ENCODE results near the gene FNDC3A.

Gene FNDC3A

GRCh38 chr13:48975101-48975855 lies 434 bp upstream of the FNDC3A start:
- peak; percentile 75 for DNase-seq (ENCODE audit: low read depth)
- TF ChIP-seq, protein P1, sequence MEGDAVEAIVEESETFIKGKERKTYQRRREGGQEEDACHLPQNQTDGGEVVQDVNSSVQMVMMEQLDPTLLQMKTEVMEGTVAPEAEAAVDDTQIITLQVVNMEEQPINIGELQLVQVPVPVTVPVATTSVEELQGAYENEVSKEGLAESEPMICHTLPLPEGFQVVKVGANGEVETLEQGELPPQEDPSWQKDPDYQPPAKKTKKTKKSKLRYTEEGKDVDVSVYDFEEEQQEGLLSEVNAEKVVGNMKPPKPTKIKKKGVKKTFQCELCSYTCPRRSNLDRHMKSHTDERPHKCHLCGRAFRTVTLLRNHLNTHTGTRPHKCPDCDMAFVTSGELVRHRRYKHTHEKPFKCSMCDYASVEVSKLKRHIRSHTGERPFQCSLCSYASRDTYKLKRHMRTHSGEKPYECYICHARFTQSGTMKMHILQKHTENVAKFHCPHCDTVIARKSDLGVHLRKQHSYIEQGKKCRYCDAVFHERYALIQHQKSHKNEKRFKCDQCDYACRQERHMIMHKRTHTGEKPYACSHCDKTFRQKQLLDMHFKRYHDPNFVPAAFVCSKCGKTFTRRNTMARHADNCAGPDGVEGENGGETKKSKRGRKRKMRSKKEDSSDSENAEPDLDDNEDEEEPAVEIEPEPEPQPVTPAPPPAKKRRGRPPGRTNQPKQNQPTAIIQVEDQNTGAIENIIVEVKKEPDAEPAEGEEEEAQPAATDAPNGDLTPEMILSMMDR (IDR thresholded peaks at IDR 0.05; ENCODE audit: insufficient read depth, low read depth, low read length, missing control alignments): no peak
- H3K4me3 ChIP-seq (ENCODE audit: low read depth, low read length): peak overlapping the region; percentile 97

DNA sequence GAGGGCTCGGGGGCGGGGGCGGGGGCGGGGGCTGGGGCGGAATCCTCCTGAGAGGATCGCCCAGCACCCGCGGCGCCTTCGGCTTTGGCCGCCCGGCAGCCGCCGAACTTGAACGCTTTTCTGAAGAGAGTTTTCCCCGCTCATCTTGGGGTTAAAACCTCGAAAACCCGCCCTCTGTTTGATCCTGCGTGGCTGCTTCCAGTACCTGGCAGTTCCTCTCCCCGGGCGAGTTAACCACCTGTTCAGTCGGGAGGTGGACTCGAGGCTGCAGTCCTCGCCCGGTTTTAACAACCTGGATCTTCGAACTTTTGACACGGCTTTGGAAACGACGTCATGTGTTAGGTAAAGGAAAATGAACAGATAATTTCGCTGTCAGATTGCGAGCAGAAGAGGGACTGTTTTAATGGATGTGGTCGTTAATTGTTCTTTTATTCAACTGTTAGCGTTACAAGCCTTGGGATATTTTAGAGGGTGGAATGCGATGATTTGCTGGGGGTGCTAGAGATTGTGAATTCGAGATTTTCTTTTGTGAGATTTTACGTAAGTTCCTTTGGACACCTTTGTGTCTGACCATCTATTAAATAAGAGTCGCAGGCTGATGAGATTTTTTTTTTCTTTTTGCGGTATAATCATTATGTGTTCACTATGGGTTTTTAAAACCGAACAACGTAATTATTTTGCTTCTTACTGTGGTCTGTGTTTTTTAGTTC lies 1.0 kb downstream of the FNDC3A start:
- TF ChIP-seq, protein P1 (IDR thresholded peaks at IDR 0.05; ENCODE audit: insufficient read depth, low read depth, low read length, missing control alignments): no peak
- DNase-seq (ENCODE audit: low read depth): no peak

GRCh38 chr13:48977286-48977625 lies 1.5 kb downstream of the FNDC3A start:
- TF ChIP-seq, protein P1 (IDR thresholded peaks at IDR 0.05; ENCODE audit: insufficient read depth, low read depth, low read length, missing control alignments): no peak
- H3K4me3 ChIP-seq (ENCODE audit: low read depth, low read length): peak overlapping the region; percentile 97
- DNase-seq (ENCODE audit: low read depth): peak; percentile 24

More for the DNA sequence above, 1.0 kb downstream of the FNDC3A start:
- H3K4me3 ChIP-seq (ENCODE audit: low read depth, low read length): peak overlapping the region; percentile 97

GRCh38 chr13:48977973-48978372 lies 2.3 kb downstream of the FNDC3A start:
- TF ChIP-seq, protein P1 (IDR thresholded peaks at IDR 0.05; ENCODE audit: insufficient read depth, low read depth, low read length, missing control alignments): no peak
- peak overlapping the region; percentile 97 for H3K4me3 ChIP-seq (ENCODE audit: low read depth, low read length)
- peak; percentile 7 for DNase-seq (ENCODE audit: low read depth)

DNA sequence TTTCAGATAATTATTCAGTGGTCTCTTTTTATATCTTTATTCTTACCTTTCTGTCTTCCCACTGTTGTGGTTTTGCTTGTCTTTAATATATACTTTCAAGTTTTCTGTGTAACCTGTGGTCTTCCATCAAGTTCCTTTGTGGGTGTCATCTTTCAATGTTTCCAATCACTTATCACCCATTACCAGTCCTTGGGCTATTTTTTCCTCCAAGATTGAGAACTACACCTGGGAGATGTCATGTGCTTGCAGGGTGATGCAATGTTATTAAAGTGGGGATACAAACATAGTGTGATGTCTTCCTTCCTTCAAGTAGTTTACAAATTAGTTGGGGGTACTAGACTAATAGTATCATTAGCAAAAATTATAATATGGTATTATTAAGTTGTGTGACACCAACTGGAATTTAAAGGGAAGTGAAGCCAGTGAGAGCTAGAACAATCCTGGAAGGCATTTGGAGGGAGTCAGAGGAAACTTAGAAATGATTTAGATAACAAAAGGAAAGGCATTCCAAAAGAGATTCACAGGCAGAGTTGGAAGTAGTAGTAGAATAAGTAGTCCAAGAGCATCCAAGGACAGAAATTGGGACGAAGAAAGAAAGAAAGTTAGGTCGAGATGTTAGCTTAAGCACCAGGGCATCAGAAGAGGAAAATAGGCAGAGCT lies 3.4 kb downstream of the FNDC3A start:
- TF ChIP-seq, protein P1 (IDR thresholded peaks at IDR 0.05; ENCODE audit: insufficient read depth, low read depth, low read length, missing control alignments): no peak
- H3K4me3 ChIP-seq (ENCODE audit: low read depth, low read length): peak overlapping the region; percentile 97
- DNase-seq (ENCODE audit: low read depth): peak; percentile 29

DNA sequence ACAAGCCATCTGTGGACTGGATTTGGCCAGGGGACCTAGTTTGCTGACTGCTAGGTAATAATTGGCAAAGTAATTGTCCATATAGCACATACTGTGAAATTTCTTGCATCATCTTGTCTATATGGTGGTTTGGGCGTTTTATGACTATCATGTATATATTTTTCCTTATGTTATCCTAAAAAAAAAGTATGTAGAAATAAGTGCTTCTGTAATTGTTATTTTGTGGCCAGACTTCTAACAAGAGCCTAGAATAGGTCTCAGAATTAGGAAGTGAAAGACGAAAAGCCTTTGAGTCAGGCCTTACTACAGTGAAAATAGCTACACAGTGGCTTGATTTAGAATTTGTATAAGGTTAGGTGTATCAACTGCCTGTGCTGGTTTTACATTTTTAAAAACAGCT lies 4.2 kb downstream of the FNDC3A start:
- TF ChIP-seq, protein P1 (IDR thresholded peaks at IDR 0.05; ENCODE audit: insufficient read depth, low read depth, low read length, missing control alignments): no peak
- DNase-seq (ENCODE audit: low read depth): peak; percentile 79
- H3K4me3 ChIP-seq (ENCODE audit: low read depth, low read length): peak overlapping the region; percentile 97
